ENCODE results near the gene RYR1.

GRCh38 chr19:38467541-38468525 lies 34.3 kb downstream of the RYR1 start:
- TF ChIP-seq CTCF (IDR thresholded peaks at IDR 0.05; ENCODE audit: insufficient read depth, low read depth, low read length) (no peak), EZH2 (IDR thresholded peaks at IDR 0.05; ENCODE audit: insufficient read depth, low read length) (no peak)

Data from astrocyte (in vitro differentiated cells and primary cell).